Peyer's patch (tissue), 4 donors: Measurements from ENCODE around the gene KCMF1.

Experiments used
- CTCF ChIP-seq, 6 experiments: fragments of 450-650 bp in 4 of 6; fragments of 200-600 bp in 2 of 6; sonication (generic) in 1 of 6; IDR thresholded peaks; one replicate each; pipeline ENCODE4 v1.5.1; 2017 to 2019; ENCODE audit warnings: antibody characterized with exemption in 6 of 6, mild to moderate bottlenecking in 3 of 6, moderate library complexity in 1 of 6
- POLR2A ChIP-seq, 2 donors: fragments of 450-650 bp; IDR thresholded peaks; one replicate each; pipeline ENCODE4 v1.5.1; 2017; ENCODE audit warnings: antibody characterized with exemption in 2 of 2, mild to moderate bottlenecking in 2 of 2, moderate library complexity in 2 of 2

- TF ChIP-seq POLR2A (IDR thresholded peaks at IDR 0.05) (no peak), CTCF (IDR thresholded peaks at IDR 0.05) (no peak)
Observed at GRCh38 chr2:85024372-85025047, 53.5 kb downstream of the KCMF1 start.
